ENCODE results near the gene FBXW9.
"Not testable (repeated sequence)": the region's sequence is repeated elsewhere in the genome, so short reads cannot be mapped to it uniquely, and the experiment has no call there.

Gene FBXW9

GRCh38 chr19:12726988-12727316 is 30.5 kb upstream of the FBXW9 start:
- H3K4me3 ChIP-seq (ENCODE audit: insufficient read depth, low read depth, low read length), result no peak overlapping the region
- H3K27me3 ChIP-seq (ENCODE audit: control insufficient read depth, insufficient read depth, low read length, poor library complexity, severe bottlenecking), result no peaks in the 10 kb centered on the region
- no peaks in the 10 kb centered on the region for H3K9me3 ChIP-seq (ENCODE audit: control insufficient read depth, low read length)
- H3K27ac ChIP-seq (ENCODE audit: insufficient read depth, low read depth, low read length, poor library complexity, severe bottlenecking), result no peak overlapping the region
- no peaks in the 10 kb centered on the region for H3K4me1 ChIP-seq (ENCODE audit: control insufficient read depth, insufficient read depth, low read length)
- WGBS, 2 experiments, result 95 to 100% methylated on average over 1 to 2 of the region's 2 CpGs
- H3K36me3 ChIP-seq (ENCODE audit: control insufficient read depth, insufficient read depth, low read length), result peaks cover 17% of the 10 kb centered on the region

GRCh38 chr19:12725612-12726011 is 29.2 kb upstream of the FBXW9 start:
- H3K27me3 ChIP-seq (ENCODE audit: control insufficient read depth, insufficient read depth, low read length, poor library complexity, severe bottlenecking); H3K4me1 ChIP-seq (ENCODE audit: control insufficient read depth, insufficient read depth, low read length); H3K9me3 ChIP-seq (ENCODE audit: control insufficient read depth, low read length); H3K27ac ChIP-seq (ENCODE audit: insufficient read depth, low read depth, low read length, poor library complexity, severe bottlenecking); H3K4me3 ChIP-seq (ENCODE audit: insufficient read depth, low read depth, low read length): not testable (repeated sequence)
- 95 to 97% methylated on average over 10 of the region's 10 CpGs for WGBS, 2 experiments
- H3K36me3 ChIP-seq (ENCODE audit: control insufficient read depth, insufficient read depth, low read length), result peaks cover 11% of the 10 kb centered on the region

GRCh38 chr19:12723641-12724426 is 27.4 kb upstream of the FBXW9 start, which contains the start of gene TNPO2:
TSS of gene TNPO2 (minus strand) at chr19:12723932. CDS start at chr19:12720977, 2,955 bp downstream.
- Histone ChIP-seq H3K27ac (ENCODE audit: insufficient read depth, low read depth, low read length, poor library complexity, severe bottlenecking) (peak within 1 kb of the TSS; percentile 85), H3K9me3 (ENCODE audit: control insufficient read depth, low read length) (no peaks in the 10 kb centered on the region), H3K27me3 (ENCODE audit: control insufficient read depth, insufficient read depth, low read length, poor library complexity, severe bottlenecking) (no peaks in the 10 kb centered on the region), H3K4me3 (ENCODE audit: insufficient read depth, low read depth, low read length) (peak within 1 kb of the TSS; percentile 65), H3K36me3 (ENCODE audit: control insufficient read depth, insufficient read depth, low read length) (peaks cover under 1% of the 10 kb centered on the region), H3K4me1 (ENCODE audit: control insufficient read depth, insufficient read depth, low read length) (no peaks in the 10 kb centered on the region)
- 6 to 8% methylated on average over 28 of the region's 28 CpGs for WGBS, 2 experiments

GRCh38 chr19:12723381-12723640 is 26.9 kb upstream of the FBXW9 start:
- Histone ChIP-seq H3K27ac (ENCODE audit: insufficient read depth, low read depth, low read length, poor library complexity, severe bottlenecking) (peak overlapping the region; percentile 85), H3K36me3 (ENCODE audit: control insufficient read depth, insufficient read depth, low read length) (peaks cover 6% of the 10 kb centered on the region), H3K4me3 (ENCODE audit: insufficient read depth, low read depth, low read length) (peak overlapping the region; percentile 65), H3K9me3 (ENCODE audit: control insufficient read depth, low read length) (no peaks in the 10 kb centered on the region), H3K27me3 (ENCODE audit: control insufficient read depth, insufficient read depth, low read length, poor library complexity, severe bottlenecking) (no peaks in the 10 kb centered on the region), H3K4me1 (ENCODE audit: control insufficient read depth, insufficient read depth, low read length) (no peaks in the 10 kb centered on the region)
- WGBS, 2 experiments, result 0 to 1% methylated on average over 7 of the region's 7 CpGs

- peak overlapping the region; percentile 86 for H3K27ac ChIP-seq (ENCODE audit: insufficient read depth, low read depth, low read length, poor library complexity, severe bottlenecking)
These were observed 26.3 kb upstream of the FBXW9 start for GRCh38 chr19:12722566-12723380.

GRCh38 chr19:12721656-12722565 is 25.5 kb upstream of the FBXW9 start:
- Histone ChIP-seq H3K27ac (ENCODE audit: insufficient read depth, low read depth, low read length, poor library complexity, severe bottlenecking) (peak overlapping the region; percentile 86), H3K4me1 (ENCODE audit: control insufficient read depth, insufficient read depth, low read length) (no peaks in the 10 kb centered on the region), H3K27me3 (ENCODE audit: control insufficient read depth, insufficient read depth, low read length, poor library complexity, severe bottlenecking) (no peaks in the 10 kb centered on the region), H3K9me3 (ENCODE audit: control insufficient read depth, low read length) (no peaks in the 10 kb centered on the region), H3K4me3 (ENCODE audit: insufficient read depth, low read depth, low read length) (peak overlapping the region; percentile 65), H3K36me3 (ENCODE audit: control insufficient read depth, insufficient read depth, low read length) (peaks cover 8% of the 10 kb centered on the region)
- WGBS, 2 experiments, result 1% methylated on average over 63 to 65 of the region's 65 CpGs

More at GRCh38 chr19:12722566-12723380, 26.3 kb upstream of the FBXW9 start:
- no peaks in the 10 kb centered on the region for H3K9me3 ChIP-seq (ENCODE audit: control insufficient read depth, low read length)
- 0% methylated on average over 30 to 32 of the region's 32 CpGs for WGBS, 2 experiments
- peak overlapping the region; percentile 65 for H3K4me3 ChIP-seq (ENCODE audit: insufficient read depth, low read depth, low read length)
- no peaks in the 10 kb centered on the region for H3K4me1 ChIP-seq (ENCODE audit: control insufficient read depth, insufficient read depth, low read length)
- no peaks in the 10 kb centered on the region for H3K27me3 ChIP-seq (ENCODE audit: control insufficient read depth, insufficient read depth, low read length, poor library complexity, severe bottlenecking)
- H3K36me3 ChIP-seq (ENCODE audit: control insufficient read depth, insufficient read depth, low read length), result peaks cover 8% of the 10 kb centered on the region

- 22% methylated on average over 59 of the region's 59 CpGs for WGBS, 2 experiments
- H3K4me3 ChIP-seq (ENCODE audit: insufficient read depth, low read depth, low read length), result peak overlapping the region; percentile 65
- no peaks in the 10 kb centered on the region for H3K9me3 ChIP-seq (ENCODE audit: control insufficient read depth, low read length)
- peaks cover 15% of the 10 kb centered on the region for H3K36me3 ChIP-seq (ENCODE audit: control insufficient read depth, insufficient read depth, low read length)
- H3K4me1 ChIP-seq (ENCODE audit: control insufficient read depth, insufficient read depth, low read length), result no peaks in the 10 kb centered on the region
- peak overlapping the region; percentile 86 for H3K27ac ChIP-seq (ENCODE audit: insufficient read depth, low read depth, low read length, poor library complexity, severe bottlenecking)
- no peaks in the 10 kb centered on the region for H3K27me3 ChIP-seq (ENCODE audit: control insufficient read depth, insufficient read depth, low read length, poor library complexity, severe bottlenecking)
These were observed 24.6 kb upstream of the FBXW9 start for GRCh38 chr19:12720851-12721655.

- no peak overlapping the region for H3K27ac ChIP-seq (ENCODE audit: insufficient read depth, low read depth, low read length, poor library complexity, severe bottlenecking)
- peak overlapping the region; percentile 65 for H3K4me3 ChIP-seq (ENCODE audit: insufficient read depth, low read depth, low read length)
- H3K4me1 ChIP-seq (ENCODE audit: control insufficient read depth, insufficient read depth, low read length), result no peaks in the 10 kb centered on the region
- no peaks in the 10 kb centered on the region for H3K9me3 ChIP-seq (ENCODE audit: control insufficient read depth, low read length)
- WGBS, 2 experiments, result 93 to 96% methylated on average over 10 of the region's 10 CpGs
- peaks cover 18% of the 10 kb centered on the region for H3K36me3 ChIP-seq (ENCODE audit: control insufficient read depth, insufficient read depth, low read length)
- no peaks in the 10 kb centered on the region for H3K27me3 ChIP-seq (ENCODE audit: control insufficient read depth, insufficient read depth, low read length, poor library complexity, severe bottlenecking)
These were observed 23.9 kb upstream of the FBXW9 start for GRCh38 chr19:12720296-12720695.

GRCh38 chr19:12715929-12716328 is 19.5 kb upstream of the FBXW9 start:
- no peaks in the 10 kb centered on the region for H3K27me3 ChIP-seq (ENCODE audit: control insufficient read depth, insufficient read depth, low read length, poor library complexity, severe bottlenecking)
- no peak overlapping the region for H3K27ac ChIP-seq (ENCODE audit: insufficient read depth, low read depth, low read length, poor library complexity, severe bottlenecking)
- no peaks in the 10 kb centered on the region for H3K9me3 ChIP-seq (ENCODE audit: control insufficient read depth, low read length)
- H3K4me3 ChIP-seq (ENCODE audit: insufficient read depth, low read depth, low read length), result no peak overlapping the region
- peaks cover 48% of the 10 kb centered on the region for H3K36me3 ChIP-seq (ENCODE audit: control insufficient read depth, insufficient read depth, low read length)
- no peaks in the 10 kb centered on the region for H3K4me1 ChIP-seq (ENCODE audit: control insufficient read depth, insufficient read depth, low read length)
- 96 to 100% methylated on average over 3 of the region's 3 CpGs for WGBS, 2 experiments

Measured in ectodermal cell (in vitro differentiated cells).